ENCODE data around the gene RBM48.

DNA sequence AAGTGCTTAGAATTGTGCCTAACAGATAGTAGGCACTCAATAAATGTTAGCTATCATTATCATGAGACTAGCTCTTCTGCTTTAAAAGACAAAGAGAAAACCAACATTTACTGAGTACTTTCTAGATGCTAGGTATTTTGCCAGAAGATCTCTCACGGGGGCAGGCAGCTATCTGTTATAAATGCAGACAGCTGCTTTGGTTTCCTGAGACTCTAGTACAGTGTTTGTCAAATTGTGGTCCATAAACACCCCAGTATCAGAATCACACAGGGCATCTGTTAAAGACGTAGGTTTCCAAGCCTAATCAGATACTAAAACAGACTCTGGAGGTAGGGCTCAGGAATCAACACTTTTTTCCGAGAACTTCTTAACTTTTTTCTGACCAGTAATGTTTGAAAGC, 47.7 kb downstream of the RBM48 start:
- no peak for TF ChIP-seq MYC (IDR thresholded peaks at IDR 0.05; ENCODE audit: low read depth, low read length)
- TF ChIP-seq, protein P1, sequence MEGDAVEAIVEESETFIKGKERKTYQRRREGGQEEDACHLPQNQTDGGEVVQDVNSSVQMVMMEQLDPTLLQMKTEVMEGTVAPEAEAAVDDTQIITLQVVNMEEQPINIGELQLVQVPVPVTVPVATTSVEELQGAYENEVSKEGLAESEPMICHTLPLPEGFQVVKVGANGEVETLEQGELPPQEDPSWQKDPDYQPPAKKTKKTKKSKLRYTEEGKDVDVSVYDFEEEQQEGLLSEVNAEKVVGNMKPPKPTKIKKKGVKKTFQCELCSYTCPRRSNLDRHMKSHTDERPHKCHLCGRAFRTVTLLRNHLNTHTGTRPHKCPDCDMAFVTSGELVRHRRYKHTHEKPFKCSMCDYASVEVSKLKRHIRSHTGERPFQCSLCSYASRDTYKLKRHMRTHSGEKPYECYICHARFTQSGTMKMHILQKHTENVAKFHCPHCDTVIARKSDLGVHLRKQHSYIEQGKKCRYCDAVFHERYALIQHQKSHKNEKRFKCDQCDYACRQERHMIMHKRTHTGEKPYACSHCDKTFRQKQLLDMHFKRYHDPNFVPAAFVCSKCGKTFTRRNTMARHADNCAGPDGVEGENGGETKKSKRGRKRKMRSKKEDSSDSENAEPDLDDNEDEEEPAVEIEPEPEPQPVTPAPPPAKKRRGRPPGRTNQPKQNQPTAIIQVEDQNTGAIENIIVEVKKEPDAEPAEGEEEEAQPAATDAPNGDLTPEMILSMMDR (IDR thresholded peaks at IDR 0.05; ENCODE audit: extremely low read depth in 1 of 2, insufficient read depth in 1 of 2, low read depth in 1 of 2, low read length in 2 of 2): no peak
- no peak for TF ChIP-seq POLR2A (IDR thresholded peaks at IDR 0.05; ENCODE audit: low read depth, low read length)
- no peak for TF ChIP-seq EZH2 (IDR thresholded peaks at IDR 0.05; ENCODE audit: borderline replicate concordance, low read depth, low read length, severe bottlenecking)
- TF ChIP-seq POLR2AphosphoS5 (IDR thresholded peaks at IDR 0.05; ENCODE audit: insufficient read depth, low read depth, low read length): no peak
- TF ChIP-seq, protein P2, sequence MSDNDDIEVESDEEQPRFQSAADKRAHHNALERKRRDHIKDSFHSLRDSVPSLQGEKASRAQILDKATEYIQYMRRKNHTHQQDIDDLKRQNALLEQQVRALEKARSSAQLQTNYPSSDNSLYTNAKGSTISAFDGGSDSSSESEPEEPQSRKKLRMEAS (IDR thresholded peaks at IDR 0.05; ENCODE audit: insufficient read depth, insufficient read length): no peak
